ENCODE results near the gene CACTIN. TPM values are rescaled to one million over a fixed set of nuclear protein-coding genes. Genes with fewer than 3 reads are reported as not detected.

CACTIN gene
- total RNA-seq, 1 experiment from 2014 or later = 33.2 TPM

DNA sequence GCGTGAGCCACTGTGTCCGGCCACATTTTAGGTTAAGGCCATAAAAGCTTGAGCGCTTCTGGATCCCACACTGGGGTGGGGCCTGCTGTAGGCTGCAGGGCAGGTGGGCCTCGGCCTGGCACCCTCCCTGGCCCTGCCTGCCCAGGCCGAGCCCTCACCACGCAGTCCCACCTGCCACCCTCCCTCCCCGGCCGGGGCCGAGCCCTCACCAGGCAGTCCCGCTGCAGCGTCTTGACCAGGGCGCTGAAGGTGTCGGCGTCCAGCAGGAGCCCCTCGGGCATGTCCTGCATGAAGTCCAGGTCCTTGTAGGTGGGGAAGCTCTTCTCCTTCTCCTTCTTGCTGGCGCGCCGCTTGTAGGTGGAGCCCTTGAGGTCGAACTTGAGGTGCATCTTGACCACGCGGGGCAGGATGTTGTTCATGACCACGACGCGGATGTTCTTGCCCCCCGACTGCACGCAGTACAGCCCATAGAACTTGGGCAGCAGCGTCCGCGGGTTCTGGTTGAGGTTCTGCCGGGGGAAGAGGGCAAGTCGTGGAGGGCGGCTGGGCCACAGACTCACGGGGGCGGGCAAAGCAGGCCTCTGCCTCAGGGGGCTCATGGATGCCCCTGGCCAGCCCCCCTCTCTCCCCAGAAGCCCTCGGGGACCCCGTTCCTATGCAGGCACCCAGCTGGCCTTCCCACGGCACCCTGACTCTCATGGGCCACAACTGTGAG lies 26.6 kb upstream of the CACTIN start:
- H3K27ac ChIP-seq (ENCODE audit: low read depth, low read length) = no peak overlapping the region
- ChIA-PET RAD21 (ENCODE audit: low non-redundant PET in 1 of 2, low total read pairs in 2 of 2, uncharacterized antibody in 2 of 2, unreplicated experiment in 2 of 2) (no interaction called here), POLR2A (no interaction called here), CTCF (no interaction called here)
- no TSS peak for BruUV-seq (replicated peaks)
- H3K4me2 ChIP-seq (ENCODE audit: low read length) = no peak overlapping the region
- peaks cover 0 to 2% of the 10 kb centered on the region in 2 experiments; a peak in 1 of 4 replicates for H3K36me3 ChIP-seq (ENCODE audit: control insufficient read depth in 1 of 2, insufficient read depth in 2 of 2, low read length in 2 of 2)
- no peak for DNase-seq (ENCODE audit: low read depth, low spot score)
- no peak for ATAC-seq
- no peak overlapping the region for H3K4me3 ChIP-seq (replicated peaks in 1 of 2; ENCODE audit: low read depth in 1 of 2, low read length in 2 of 2)
- no peaks in the 10 kb centered on the region for H3K9me3 ChIP-seq (ENCODE audit: control insufficient read depth in 1 of 2, insufficient read depth in 1 of 2, low read depth in 1 of 2, low read length in 2 of 2)
- intact Hi-C loops (cut with micrococcal nuclease) = no loop called here
- no peaks in the 10 kb centered on the region for H3K79me2 ChIP-seq (ENCODE audit: insufficient read depth, low read length)
- H3K9ac ChIP-seq (ENCODE audit: low read length) = no peak overlapping the region
- TF ChIP-seq EZH2phosphoT487 (IDR thresholded peaks at IDR 0.05; ENCODE audit: borderline replicate concordance) (no peak), EZH2 (IDR thresholded peaks at IDR 0.05) (no peak), SIN3A (IDR thresholded peaks at IDR 0.05; ENCODE audit: low read depth) (no peak), EGR1 (IDR thresholded peaks at IDR 0.05; ENCODE audit: low read depth) (no peak)
- no peaks in the 10 kb centered on the region for H3K9me2 ChIP-seq (ENCODE audit: insufficient read depth)
- H3K27me3 ChIP-seq (ENCODE audit: insufficient read depth, low read length) = no peaks in the 10 kb centered on the region
- H3K4me1 ChIP-seq (ENCODE audit: control insufficient read depth in 1 of 2, insufficient read depth in 2 of 2, low read length in 2 of 2) = peaks cover 0 to 7% of the 10 kb centered on the region in 2 experiments; a peak in 1 of 4 replicates
- H2AFZ ChIP-seq (ENCODE audit: low read depth, low read length, poor library complexity, severe bottlenecking) = no peak overlapping the region
- no peaks in the 10 kb centered on the region for H4K20me1 ChIP-seq (ENCODE audit: insufficient read depth)

DNA sequence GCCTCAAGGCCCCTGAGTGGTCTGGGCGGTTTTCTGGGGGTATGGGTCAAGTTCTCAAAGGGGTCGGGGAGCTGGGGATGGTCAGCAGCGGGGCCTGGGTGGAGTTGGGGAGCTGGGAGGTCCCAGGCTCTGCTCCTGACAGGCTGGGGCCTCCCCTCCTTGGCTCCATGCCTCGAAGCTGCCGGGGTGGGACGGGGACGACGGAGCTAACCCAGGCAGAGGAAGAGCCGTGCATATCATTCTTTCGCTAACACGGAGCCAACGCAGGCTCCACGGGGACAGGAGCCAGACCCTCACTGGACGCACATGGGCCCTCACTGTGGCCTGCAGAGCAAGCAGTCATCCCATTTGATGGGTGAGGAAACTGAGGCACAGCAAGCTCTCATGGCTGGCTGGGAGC lies 25.8 kb upstream of the CACTIN start:
- ChIA-PET POLR2A (no interaction called here), CTCF (no interaction called here), RAD21 (ENCODE audit: low non-redundant PET in 1 of 2, low total read pairs in 2 of 2, uncharacterized antibody in 2 of 2, unreplicated experiment in 2 of 2) (no interaction called here)
- Histone ChIP-seq H3K4me2 (ENCODE audit: low read length) (no peak overlapping the region), H3K4me3 (replicated peaks in 1 of 2; ENCODE audit: low read depth in 1 of 2, low read length in 2 of 2) (no peak overlapping the region), H3K9me3 (ENCODE audit: control insufficient read depth in 1 of 2, insufficient read depth in 1 of 2, low read depth in 1 of 2, low read length in 2 of 2) (no peaks in the 10 kb centered on the region), H3K79me2 (ENCODE audit: insufficient read depth, low read length) (no peaks in the 10 kb centered on the region), H2AFZ (ENCODE audit: low read depth, low read length, poor library complexity, severe bottlenecking) (no peak overlapping the region), H3K9me2 (ENCODE audit: insufficient read depth) (no peaks in the 10 kb centered on the region), H4K20me1 (ENCODE audit: insufficient read depth) (no peaks in the 10 kb centered on the region), H3K36me3 (ENCODE audit: control insufficient read depth in 1 of 2, insufficient read depth in 2 of 2, low read length in 2 of 2) (peaks cover 0 to 2% of the 10 kb centered on the region in 2 experiments; a peak in 1 of 4 replicates), H3K27me3 (ENCODE audit: insufficient read depth, low read length) (no peaks in the 10 kb centered on the region), H3K4me1 (ENCODE audit: control insufficient read depth in 1 of 2, insufficient read depth in 2 of 2, low read length in 2 of 2) (peaks cover 0 to 7% of the 10 kb centered on the region in 2 experiments; a peak in 1 of 4 replicates), H3K27ac (ENCODE audit: low read depth, low read length) (no peak overlapping the region), H3K9ac (ENCODE audit: low read length) (no peak overlapping the region)
- DNase-seq (ENCODE audit: low read depth, low spot score) (no peak), ATAC-seq (no peak)
- intact Hi-C loops (cut with micrococcal nuclease) = no loop called here
- no TSS peak for BruUV-seq (replicated peaks)
- TF ChIP-seq RAD21 (IDR thresholded peaks at IDR 0.05; ENCODE audit: low read depth) = no peak
- no peak for TF ChIP-seq EZH2 (IDR thresholded peaks at IDR 0.05)
- TF ChIP-seq TCF7L2 (IDR thresholded peaks at IDR 0.05; ENCODE audit: borderline replicate concordance, extremely low read depth, insufficient read depth, insufficient read length) = no peak
